AG09319 (cell line): ENCODE measurements around the gene MELTF.

ENCODE experiments used
- DNase-seq: peaks from one replicate; pipeline ENCODE4 v3.0.0-alpha.2; 2010; ENCODE audit warnings: low read depth; ENCODE audit errors: extremely low read depth
- TF ChIP-seq, protein P1 (sequence below): IDR thresholded peaks from 2 replicates; pipeline ENCODE4 v1.5.1; 2011; ENCODE audit warnings: low read depth, mild to moderate bottlenecking, inconsistent platforms, low read length, moderate library complexity

Gene MELTF

DNA sequence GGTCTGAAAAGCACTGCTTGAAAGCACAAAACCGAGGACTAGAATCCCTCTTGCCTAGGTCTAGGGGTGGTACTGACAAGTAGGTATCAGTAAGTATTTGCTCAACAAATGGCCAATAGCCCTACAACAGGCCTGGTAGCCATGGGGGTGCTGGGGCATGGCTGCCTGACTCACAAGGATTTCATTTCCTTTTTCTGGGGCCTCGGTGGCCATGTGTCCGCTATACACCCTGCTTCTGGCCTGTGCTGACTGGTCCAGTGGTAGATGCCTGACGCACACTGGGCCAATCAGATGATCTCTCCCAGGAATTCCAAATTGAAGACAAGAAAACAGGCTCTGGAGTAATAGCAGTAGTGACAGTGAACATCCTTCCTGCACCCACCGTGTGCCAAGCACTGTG, 29.4 kb downstream of the MELTF start:
- no peak for DNase-seq
- TF ChIP-seq, protein P1, sequence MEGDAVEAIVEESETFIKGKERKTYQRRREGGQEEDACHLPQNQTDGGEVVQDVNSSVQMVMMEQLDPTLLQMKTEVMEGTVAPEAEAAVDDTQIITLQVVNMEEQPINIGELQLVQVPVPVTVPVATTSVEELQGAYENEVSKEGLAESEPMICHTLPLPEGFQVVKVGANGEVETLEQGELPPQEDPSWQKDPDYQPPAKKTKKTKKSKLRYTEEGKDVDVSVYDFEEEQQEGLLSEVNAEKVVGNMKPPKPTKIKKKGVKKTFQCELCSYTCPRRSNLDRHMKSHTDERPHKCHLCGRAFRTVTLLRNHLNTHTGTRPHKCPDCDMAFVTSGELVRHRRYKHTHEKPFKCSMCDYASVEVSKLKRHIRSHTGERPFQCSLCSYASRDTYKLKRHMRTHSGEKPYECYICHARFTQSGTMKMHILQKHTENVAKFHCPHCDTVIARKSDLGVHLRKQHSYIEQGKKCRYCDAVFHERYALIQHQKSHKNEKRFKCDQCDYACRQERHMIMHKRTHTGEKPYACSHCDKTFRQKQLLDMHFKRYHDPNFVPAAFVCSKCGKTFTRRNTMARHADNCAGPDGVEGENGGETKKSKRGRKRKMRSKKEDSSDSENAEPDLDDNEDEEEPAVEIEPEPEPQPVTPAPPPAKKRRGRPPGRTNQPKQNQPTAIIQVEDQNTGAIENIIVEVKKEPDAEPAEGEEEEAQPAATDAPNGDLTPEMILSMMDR = no peak

- DNase-seq = no peak
- TF ChIP-seq, protein P1 = no peak
These were observed 30.5 kb downstream of the MELTF start for GRCh38 chr3:196998966-196999760.

DNA sequence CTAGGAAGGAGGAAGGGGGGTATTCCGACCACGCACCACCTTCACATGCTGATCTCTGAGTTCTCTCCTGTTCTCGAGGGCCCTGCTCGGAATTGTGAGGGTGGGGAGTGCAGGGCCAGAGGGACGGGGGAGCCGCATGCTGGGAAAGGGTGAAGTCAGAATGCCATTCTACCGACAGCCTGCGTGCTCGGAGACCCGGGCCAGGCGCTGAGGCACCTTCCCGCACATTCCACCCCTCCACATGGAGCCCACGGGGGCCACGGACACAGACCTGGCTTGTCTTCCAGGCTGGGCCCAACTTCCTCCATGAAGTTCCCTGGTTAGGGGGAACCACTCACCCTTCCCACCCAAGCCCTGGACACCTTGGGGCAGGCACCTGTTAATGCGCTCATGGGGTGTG, 32.3 kb downstream of the MELTF start:
- DNase-seq = no peak
- TF ChIP-seq, protein P1 = no peak

GRCh38 chr3:196996454-196997265, 33.0 kb downstream of the MELTF start:
- DNase-seq = no peak
- TF ChIP-seq, protein P1 = no peak

- no peak for DNase-seq
- TF ChIP-seq, protein P1 = no peak
These were observed 33.8 kb downstream of the MELTF start for GRCh38 chr3:196995646-196996355.

DNA sequence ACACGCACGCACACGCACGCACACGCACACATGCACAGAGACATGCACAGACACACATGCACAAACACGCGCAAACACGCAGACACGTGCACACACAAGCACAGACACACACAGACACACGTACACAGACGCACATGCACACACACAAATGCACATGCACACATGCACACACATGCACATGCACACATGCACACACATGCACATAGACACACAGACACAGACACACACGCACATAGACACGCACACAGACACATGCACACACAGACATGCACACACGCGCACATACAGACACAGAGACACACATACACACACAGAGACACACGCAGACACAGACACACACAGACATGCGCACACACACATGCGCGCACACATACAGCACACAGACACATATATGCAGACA, 34.6 kb downstream of the MELTF start:
- DNase-seq = no peak
- TF ChIP-seq, protein P1 = no peak
